ENCODE data around the gene LTO1. TPM values are rescaled to one million over a fixed set of nuclear protein-coding genes. Genes with fewer than 3 reads are reported as not detected.
"Not testable (repeated sequence)": the region's sequence is repeated elsewhere in the genome, so short reads cannot be mapped to it uniquely, and the experiment has no call there.

Gene LTO1
- polyA plus RNA-seq, 3 donors, result 26.6 to 41.4 (median 34.1) TPM

GRCh38 chr11:69702769-69703452 lies 27.8 kb upstream of the LTO1 start:
- DNase-seq, result no peak

GRCh38 chr11:69702239-69702691 lies 27.1 kb upstream of the LTO1 start:
- no peak for DNase-seq

- peak; percentile 73 for DNase-seq
These were observed 25.4 kb upstream of the LTO1 start for GRCh38 chr11:69700278-69701140.

GRCh38 chr11:69699213-69699612 lies 24.1 kb upstream of the LTO1 start:
- DNase-seq, result no peak

- no peak for DNase-seq
These were observed 23.2 kb upstream of the LTO1 start for GRCh38 chr11:69698362-69698761.

- no peak for DNase-seq
These were observed 22.7 kb upstream of the LTO1 start for GRCh38 chr11:69697861-69698260.

- DNase-seq, result no peak
These were observed 22.3 kb upstream of the LTO1 start for GRCh38 chr11:69697469-69697843.

- DNase-seq, result no peak
These were observed 21.8 kb upstream of the LTO1 start for GRCh38 chr11:69696749-69697468.

GRCh38 chr11:69695995-69696394 lies 20.8 kb upstream of the LTO1 start:
- not testable (repeated sequence) for DNase-seq

GRCh38 chr11:69695581-69695980 lies 20.4 kb upstream of the LTO1 start:
- DNase-seq, result no peak

- no peak for DNase-seq
These were observed 19.6 kb upstream of the LTO1 start for GRCh38 chr11:69694781-69695180.

- DNase-seq, result no peak
These were observed 17.3 kb upstream of the LTO1 start for GRCh38 chr11:69692422-69692821.

GRCh38 chr11:69691463-69691862 lies 16.3 kb upstream of the LTO1 start:
- DNase-seq, result no peak

- DNase-seq, result no peak
These were observed 14.5 kb upstream of the LTO1 start for GRCh38 chr11:69689484-69690319.

- not testable (repeated sequence) for DNase-seq
These were observed 13.0 kb upstream of the LTO1 start for GRCh38 chr11:69687969-69688771.

- no peak for DNase-seq
These were observed 11.7 kb upstream of the LTO1 start for GRCh38 chr11:69686856-69687255.

- no peak for DNase-seq
These were observed 11.3 kb upstream of the LTO1 start for GRCh38 chr11:69686452-69686851.

- no peak for DNase-seq
These were observed 10.2 kb upstream of the LTO1 start for GRCh38 chr11:69685348-69685747.

- DNase-seq, result no peak
These were observed 9.5 kb upstream of the LTO1 start for GRCh38 chr11:69684651-69685050.

GRCh38 chr11:69683764-69684333 lies 8.7 kb upstream of the LTO1 start:
- no peak for DNase-seq
